ENCODE measurements around the gene KCNAB2. TPM values are rescaled to one million over a fixed set of nuclear protein-coding genes. Genes with fewer than 3 reads are reported as not detected.

Gene KCNAB2
- total and polyA plus RNA-seq, 2 experiments from 2014 or later: 3.1 to 3.5 TPM

GRCh38 chr1:6086358-6086757 lies 40.7 kb downstream of the KCNAB2 start:
- H3K9me2 ChIP-seq (replicated peaks; ENCODE audit: insufficient read depth): no peaks in the 10 kb centered on the region
- H2AFZ ChIP-seq: no peak overlapping the region
- DNase-seq (ENCODE audit: low spot score): no peak
- no peaks in the 10 kb centered on the region for H3K4me1 ChIP-seq (ENCODE audit: insufficient read depth)
- no peaks in the 10 kb centered on the region for H3K9me3 ChIP-seq (ENCODE audit: low read depth)
- no peaks in the 10 kb centered on the region for H3K36me3 ChIP-seq (replicated peaks; ENCODE audit: insufficient read depth, low read depth)
- H3K4me3 ChIP-seq: no peak overlapping the region
- 64% methylated on average over 12 of the region's 13 CpGs for WGBS (ENCODE audit: low lambda C conversion rate, missing lambda C conversion rate)
- no peaks in the 10 kb centered on the region for H4K20me1 ChIP-seq (ENCODE audit: insufficient read depth, poor library complexity, severe bottlenecking)
- no peak overlapping the region for H3K4me2 ChIP-seq
- TF ChIP-seq EZH2phosphoT487 (IDR thresholded peaks at IDR 0.05; ENCODE audit: low read depth, severe bottlenecking, unreplicated experiment) (no peak), CTCF (IDR thresholded peaks at IDR 0.05; ENCODE audit: poor library complexity) (no peak)
- H3K27me3 ChIP-seq: no peaks in the 10 kb centered on the region
- no peak overlapping the region for H3K27ac ChIP-seq
- H3K79me2 ChIP-seq: no peaks in the 10 kb centered on the region

GRCh38 chr1:6086762-6087376 lies 41.2 kb downstream of the KCNAB2 start:
- H3K27ac ChIP-seq: no peak overlapping the region
- H3K79me2 ChIP-seq: no peaks in the 10 kb centered on the region
- no peak overlapping the region for H3K4me2 ChIP-seq
- H3K4me1 ChIP-seq (ENCODE audit: insufficient read depth): no peaks in the 10 kb centered on the region
- no peak overlapping the region for H2AFZ ChIP-seq
- TF ChIP-seq CTCF (IDR thresholded peaks at IDR 0.05; ENCODE audit: poor library complexity): no peak
- no peak for TF ChIP-seq EZH2 (IDR thresholded peaks at IDR 0.05; ENCODE audit: borderline replicate concordance)
- TF ChIP-seq EZH2phosphoT487 (IDR thresholded peaks at IDR 0.05; ENCODE audit: low read depth, severe bottlenecking, unreplicated experiment): no peak
- H3K36me3 ChIP-seq (replicated peaks; ENCODE audit: insufficient read depth, low read depth): no peaks in the 10 kb centered on the region
- DNase-seq (ENCODE audit: low spot score): no peak
- 86% methylated on average over 11 of the region's 15 CpGs for WGBS (ENCODE audit: low lambda C conversion rate, missing lambda C conversion rate)
- H3K27me3 ChIP-seq: no peaks in the 10 kb centered on the region
- H4K20me1 ChIP-seq (ENCODE audit: insufficient read depth, poor library complexity, severe bottlenecking): no peaks in the 10 kb centered on the region
- H3K4me3 ChIP-seq: no peak overlapping the region
- H3K9me2 ChIP-seq (replicated peaks; ENCODE audit: insufficient read depth): no peaks in the 10 kb centered on the region
- H3K9me3 ChIP-seq (ENCODE audit: low read depth): no peaks in the 10 kb centered on the region

GRCh38 chr1:6087377-6087772 lies 41.7 kb downstream of the KCNAB2 start:
- TF ChIP-seq CTCF (IDR thresholded peaks at IDR 0.05; ENCODE audit: poor library complexity) (no peak), EZH2phosphoT487 (IDR thresholded peaks at IDR 0.05; ENCODE audit: low read depth, severe bottlenecking, unreplicated experiment) (no peak), EZH2 (IDR thresholded peaks at IDR 0.05; ENCODE audit: borderline replicate concordance) (no peak)
- no peaks in the 10 kb centered on the region for H3K9me2 ChIP-seq (replicated peaks; ENCODE audit: insufficient read depth)
- 82% methylated on average over 14 of the region's 14 CpGs for WGBS (ENCODE audit: low lambda C conversion rate, missing lambda C conversion rate)

More at GRCh38 chr1:6087377-6087772, 41.7 kb downstream of the KCNAB2 start:
- no peaks in the 10 kb centered on the region for H3K27me3 ChIP-seq
- H2AFZ ChIP-seq: no peak overlapping the region
- H4K20me1 ChIP-seq (ENCODE audit: insufficient read depth, poor library complexity, severe bottlenecking): no peaks in the 10 kb centered on the region
- H3K9me3 ChIP-seq (ENCODE audit: low read depth): no peaks in the 10 kb centered on the region
- H3K4me2 ChIP-seq: no peak overlapping the region
- no peaks in the 10 kb centered on the region for H3K4me1 ChIP-seq (ENCODE audit: insufficient read depth)
- no peak overlapping the region for H3K27ac ChIP-seq
- no peak overlapping the region for H3K4me3 ChIP-seq
- no peaks in the 10 kb centered on the region for H3K79me2 ChIP-seq
- DNase-seq (ENCODE audit: low spot score): no peak
- H3K36me3 ChIP-seq (replicated peaks; ENCODE audit: insufficient read depth, low read depth): no peaks in the 10 kb centered on the region

Data from hepatocyte (in vitro differentiated cells).